DOHH2 (cell line): ENCODE results near the gene TOM1.

Experiments used
- H3F3A ChIP-seq: fragments of 200-600 bp; sonication (generic), shearing (Covaris generic); 2 replicates; pipeline ENCODE4 v1.6.0; 2016; ENCODE audit warnings: antibody characterized with exemption, mild to moderate bottlenecking; ENCODE audit not compliant: control insufficient read depth, insufficient read depth
- H3K27ac ChIP-seq: fragments of 200-600 bp; sonication (generic); 2 replicates; pipeline ENCODE4 v1.5.1; 2014; ENCODE audit warnings: low read depth, mild to moderate bottlenecking, low read length, moderate library complexity
- H3K27me3 ChIP-seq: fragments of 200-600 bp; sonication (generic); 2 replicates; pipeline ENCODE4 v1.6.1; 2014; ENCODE audit warnings: mild to moderate bottlenecking, low read length, mixed read lengths; ENCODE audit not compliant: control insufficient read depth
- H3K36me3 ChIP-seq: fragments of 200-600 bp; sonication (generic); 2 replicates; pipeline ENCODE4 v1.6.1; 2014; ENCODE audit warnings: mild to moderate bottlenecking, low read length, moderate library complexity, mixed read lengths; ENCODE audit not compliant: control insufficient read depth
- H3K4me1 ChIP-seq: fragments of 200-600 bp; sonication (generic); 2 replicates; pipeline ENCODE4 v1.6.1; 2014; ENCODE audit warnings: mild to moderate bottlenecking, low read length, mixed read lengths; ENCODE audit not compliant: control insufficient read depth
- H3K4me2 ChIP-seq: fragments of 200-600 bp; sonication (generic); 2 replicates; pipeline ENCODE4 v1.6.0; 2014; ENCODE audit warnings: mild to moderate bottlenecking, low read length, moderate library complexity
- H3K4me3 ChIP-seq: fragments of 200-600 bp; sonication (generic); 2 replicates; pipeline ENCODE4 v1.5.1; 2014; ENCODE audit warnings: mild to moderate bottlenecking, low read length, mixed read lengths
- H3K79me2 ChIP-seq: fragments of 200-600 bp; sonication (generic); 2 replicates; pipeline ENCODE4 v1.6.1; 2014; ENCODE audit warnings: mild to moderate bottlenecking, low read length, mixed read lengths; ENCODE audit not compliant: control insufficient read depth
- H3K9me2 ChIP-seq: fragments of 200-600 bp; sonication (generic); replicated peaks from 2 replicates; pipeline ENCODE4 v1.6.1; 2014; ENCODE audit warnings: mild to moderate bottlenecking, low read length, mixed read lengths; ENCODE audit not compliant: control insufficient read depth
- H3K9me3 ChIP-seq: fragments of 200-600 bp; sonication (generic); 2 replicates; pipeline ENCODE4 v1.6.1; 2014; ENCODE audit warnings: antibody characterized with exemption, low read length, mixed read lengths; ENCODE audit not compliant: control insufficient read depth, insufficient read depth
- H4K20me1 ChIP-seq: fragments of 200-600 bp; sonication (generic); 2 replicates; pipeline ENCODE4 v1.6.0; 2014; ENCODE audit warnings: low read depth, mild to moderate bottlenecking, antibody characterized with exemption, low read length, moderate library complexity; ENCODE audit not compliant: control insufficient read depth, insufficient read depth
- EZH2phosphoT487 ChIP-seq: fragments of 200-600 bp; sonication (generic); IDR thresholded peaks from 2 replicates; pipeline ENCODE4 v1.6.1; 2017; ENCODE audit warnings: borderline replicate concordance, mild to moderate bottlenecking, antibody characterized with exemption, low read length, moderate library complexity, mixed read lengths
- TF ChIP-seq, protein P1 (sequence below): fragments of 200-600 bp; sonication (generic); IDR thresholded peaks from one replicate; pipeline ENCODE4 v1.5.1; 2014; ENCODE audit warnings: antibody characterized with exemption, mild to moderate bottlenecking, low read depth, low read length; ENCODE audit not compliant: poor library complexity, severe bottlenecking

Gene TOM1

DNA sequence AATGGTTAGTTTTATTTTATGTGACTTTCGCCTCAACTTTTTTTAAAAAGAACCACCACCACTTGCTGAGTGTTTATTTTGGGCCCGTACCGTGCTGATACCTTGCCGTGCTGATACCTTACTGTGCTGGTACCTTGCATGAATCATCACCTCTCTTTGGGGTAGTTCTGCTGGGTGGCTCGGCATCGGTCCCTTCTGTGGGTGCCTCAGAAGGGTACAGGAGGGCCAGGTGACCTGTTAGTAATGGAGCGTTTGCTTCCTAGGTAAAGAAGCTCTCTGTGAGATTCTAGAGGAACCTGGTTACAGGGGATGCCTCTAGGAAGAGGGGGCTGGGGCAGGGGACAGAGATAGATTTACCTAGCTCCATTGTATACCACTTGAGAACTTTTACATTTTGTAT lies 17.1 kb downstream of the TOM1 start:
- H4K20me1 ChIP-seq = no peaks in the 10 kb centered on the region
- H3K27ac ChIP-seq = no peak overlapping the region
- TF ChIP-seq EZH2phosphoT487 = no peak

DNA sequence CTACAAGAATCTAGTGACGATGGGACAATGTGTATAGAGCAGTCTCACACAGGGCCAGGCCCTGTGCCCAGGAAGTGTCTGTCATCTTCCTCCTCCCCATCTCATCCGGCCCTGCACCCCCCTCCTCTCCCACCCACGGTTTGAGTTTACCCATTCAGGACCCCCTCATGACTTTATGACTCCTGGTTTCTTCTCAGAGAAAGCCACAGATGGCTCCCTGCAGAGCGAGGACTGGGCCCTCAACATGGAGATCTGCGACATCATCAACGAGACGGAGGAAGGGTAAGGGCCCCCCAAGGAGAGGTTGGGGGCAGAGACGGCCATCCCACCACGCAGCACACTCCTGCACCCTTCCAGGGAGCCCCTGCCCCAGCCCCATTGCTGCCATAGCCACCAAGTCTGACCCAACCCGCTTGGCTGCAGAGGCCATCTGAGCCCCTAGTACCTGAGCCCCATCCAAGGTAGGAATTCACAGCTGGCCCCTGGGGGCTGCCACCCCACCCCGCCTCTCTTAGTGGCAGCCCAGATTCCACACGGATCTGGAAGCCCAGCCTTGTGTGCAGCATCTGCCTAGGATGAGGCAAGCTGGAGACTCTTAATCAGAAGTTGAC lies 18.1 kb downstream of the TOM1 start:
- Histone ChIP-seq H3K27me3 (no peaks in the 10 kb centered on the region), H3F3A (no peaks in the 10 kb centered on the region), H4K20me1 (no peaks in the 10 kb centered on the region), H3K9me2 (no peaks in the 10 kb centered on the region), H3K36me3 (no peaks in the 10 kb centered on the region), H3K27ac (no peak overlapping the region), H3K4me1 (peaks cover 11% of the 10 kb centered on the region), H3K4me2 (no peak overlapping the region), H3K79me2 (no peaks in the 10 kb centered on the region), H3K9me3 (no peaks in the 10 kb centered on the region), H3K4me3 (no peak overlapping the region)
- TF ChIP-seq, protein P1, sequence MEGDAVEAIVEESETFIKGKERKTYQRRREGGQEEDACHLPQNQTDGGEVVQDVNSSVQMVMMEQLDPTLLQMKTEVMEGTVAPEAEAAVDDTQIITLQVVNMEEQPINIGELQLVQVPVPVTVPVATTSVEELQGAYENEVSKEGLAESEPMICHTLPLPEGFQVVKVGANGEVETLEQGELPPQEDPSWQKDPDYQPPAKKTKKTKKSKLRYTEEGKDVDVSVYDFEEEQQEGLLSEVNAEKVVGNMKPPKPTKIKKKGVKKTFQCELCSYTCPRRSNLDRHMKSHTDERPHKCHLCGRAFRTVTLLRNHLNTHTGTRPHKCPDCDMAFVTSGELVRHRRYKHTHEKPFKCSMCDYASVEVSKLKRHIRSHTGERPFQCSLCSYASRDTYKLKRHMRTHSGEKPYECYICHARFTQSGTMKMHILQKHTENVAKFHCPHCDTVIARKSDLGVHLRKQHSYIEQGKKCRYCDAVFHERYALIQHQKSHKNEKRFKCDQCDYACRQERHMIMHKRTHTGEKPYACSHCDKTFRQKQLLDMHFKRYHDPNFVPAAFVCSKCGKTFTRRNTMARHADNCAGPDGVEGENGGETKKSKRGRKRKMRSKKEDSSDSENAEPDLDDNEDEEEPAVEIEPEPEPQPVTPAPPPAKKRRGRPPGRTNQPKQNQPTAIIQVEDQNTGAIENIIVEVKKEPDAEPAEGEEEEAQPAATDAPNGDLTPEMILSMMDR = no peak
- no peak for TF ChIP-seq EZH2phosphoT487

More for the DNA sequence above, 17.1 kb downstream of the TOM1 start:
- Histone ChIP-seq H3K4me1 (peaks cover 18% of the 10 kb centered on the region), H3K79me2 (no peaks in the 10 kb centered on the region), H3K9me3 (no peaks in the 10 kb centered on the region), H3K27me3 (no peaks in the 10 kb centered on the region), H3K4me3 (no peak overlapping the region), H3K4me2 (no peak overlapping the region), H3F3A (no peaks in the 10 kb centered on the region), H3K36me3 (no peaks in the 10 kb centered on the region), H3K9me2 (no peaks in the 10 kb centered on the region)

DNA sequence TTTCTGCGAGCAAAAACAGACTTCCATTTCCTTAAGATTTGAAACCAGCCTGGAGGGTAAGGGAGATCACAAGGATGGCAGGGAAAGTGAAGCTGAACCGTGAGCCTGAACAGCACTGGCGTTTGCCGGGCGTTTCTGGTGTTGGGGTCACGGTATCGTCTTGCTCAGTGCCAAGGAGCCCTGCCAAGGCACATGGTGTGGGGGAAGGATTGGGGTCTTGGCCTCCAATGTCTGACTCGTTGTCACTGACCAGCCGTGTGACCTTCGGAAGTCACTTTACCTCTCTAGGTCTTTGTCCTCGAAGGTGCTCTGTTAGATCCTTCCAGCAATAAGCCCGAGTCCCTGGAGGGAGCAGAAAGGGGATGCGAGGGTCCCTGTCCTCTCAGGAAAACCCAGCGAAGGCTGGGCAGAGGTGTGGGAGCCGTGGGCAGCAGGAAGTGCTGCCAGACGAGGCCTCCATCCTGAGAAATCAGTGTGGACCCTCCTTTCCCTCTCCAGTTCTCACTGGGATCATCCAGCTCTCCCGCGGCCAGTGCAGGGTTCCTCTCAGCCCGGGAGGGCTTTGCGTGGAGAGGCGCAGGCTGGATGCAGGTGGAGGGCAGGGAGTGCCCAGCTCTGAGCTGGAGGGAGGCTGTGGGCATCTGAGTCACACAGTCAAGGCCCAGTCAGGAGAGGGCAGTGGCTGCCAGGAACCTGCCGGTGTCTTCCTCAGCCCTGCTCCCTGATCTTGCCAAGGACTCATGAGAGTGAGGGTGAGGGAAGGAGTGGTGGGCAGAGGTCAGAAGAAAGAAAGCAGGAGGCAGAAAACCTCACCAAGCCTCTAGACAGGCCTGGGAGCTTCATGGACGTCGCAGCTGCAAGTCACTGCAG lies 18.9 kb downstream of the TOM1 start:
- peaks cover 6% of the 10 kb centered on the region for H3K4me1 ChIP-seq
- no peak overlapping the region for H3K4me3 ChIP-seq
- no peaks in the 10 kb centered on the region for H3F3A ChIP-seq
- H3K4me2 ChIP-seq = no peak overlapping the region
- no peak overlapping the region for H3K27ac ChIP-seq
- TF ChIP-seq, protein P1 = no peak
- TF ChIP-seq EZH2phosphoT487 = no peak
- H3K9me2 ChIP-seq = no peaks in the 10 kb centered on the region
- H3K79me2 ChIP-seq = no peaks in the 10 kb centered on the region
- H4K20me1 ChIP-seq = no peaks in the 10 kb centered on the region
- no peaks in the 10 kb centered on the region for H3K27me3 ChIP-seq
- no peaks in the 10 kb centered on the region for H3K9me3 ChIP-seq
- H3K36me3 ChIP-seq = no peaks in the 10 kb centered on the region
